Upper lobe of right lung (tissue), 1 donor: ENCODE results near the gene TRPM5. TPM values are rescaled to one million over a fixed set of nuclear protein-coding genes. Genes with fewer than 3 reads are reported as not detected.

Experiments
- ATAC-seq: fragments of 200-7000 bp; cut with Tn5 transposase; one replicate; pipeline ENCODE4 v1.9.1; 2020; ENCODE audit warnings: mild to moderate bottlenecking, moderate library complexity
- DNase-seq: peaks from one replicate; pipeline ENCODE4 v3.0.0-alpha.2; 2020
- H3K27ac ChIP-seq: fragments of 200-600 bp; one replicate; pipeline ENCODE4 v1.8.0; 2022
- H3K27me3 ChIP-seq: fragments of 200-600 bp; one replicate; pipeline ENCODE4 v1.8.0; 2022; ENCODE audit warnings: mild to moderate bottlenecking
- H3K36me3 ChIP-seq: fragments of 200-600 bp; one replicate; pipeline ENCODE4 v1.8.0; 2022
- H3K4me1 ChIP-seq: fragments of 200-600 bp; one replicate; pipeline ENCODE4 v1.8.0; 2022
- H3K4me3 ChIP-seq: fragments of 200-600 bp; one replicate; pipeline ENCODE4 v1.8.0; 2022; ENCODE audit warnings: mild to moderate bottlenecking
- H3K9me3 ChIP-seq: fragments of 200-600 bp; one replicate; pipeline ENCODE4 v1.8.0; 2022
- CTCF ChIP-seq: fragments of 200-600 bp; IDR thresholded peaks from one replicate; pipeline ENCODE4 v1.8.0; 2022; ENCODE audit warnings: antibody characterized with exemption
- intact Hi-C: fragments of 100-400 bp; cut with DNase I; formaldehyde crosslinking; loops from one replicate; pipeline ENCODE4 v1.11.0; 2022
- total RNA-seq: library from RNA; stranded (reverse); fragmentation: NEBNext Ultra II Directional; extraction: Animal tissue kit (Norgen Biotek cat#: 25700); gene quantifications from one replicate; pipeline ENCODE4 v1.2.1, GENCODE V29; 2021
- donor health status: DM: no; HTN: yes; CAD: no; lungs with severe emphysema.

TRPM5 gene
- total RNA-seq, 1 donor from 2014 or later = not detected

- intact Hi-C loops = no loop called here
- no peak for DNase-seq
Measured at GRCh38 chr11:2477936-2478335, 33.6 kb upstream of the TRPM5 start.

GRCh38 chr11:2477254-2477653 is 32.9 kb upstream of the TRPM5 start:
- H3K36me3 ChIP-seq = no peaks in the 10 kb centered on the region
- H3K27ac ChIP-seq = no peak overlapping the region
- intact Hi-C loops = no loop called here
- no peak overlapping the region for H3K4me3 ChIP-seq
- H3K27me3 ChIP-seq = no peaks in the 10 kb centered on the region
- peaks cover 7% of the 10 kb centered on the region for H3K4me1 ChIP-seq
- ATAC-seq = no peak
- DNase-seq = no peak
- TF ChIP-seq CTCF = no peak
- no peaks in the 10 kb centered on the region for H3K9me3 ChIP-seq

More at GRCh38 chr11:2477936-2478335, 33.6 kb upstream of the TRPM5 start:
- Histone ChIP-seq H3K4me1 (peaks cover 7% of the 10 kb centered on the region), H3K4me3 (no peak overlapping the region), H3K27ac (no peak overlapping the region), H3K27me3 (no peaks in the 10 kb centered on the region), H3K9me3 (no peaks in the 10 kb centered on the region), H3K36me3 (no peaks in the 10 kb centered on the region)
- TF ChIP-seq CTCF = no peak
- no peak for ATAC-seq

- peaks cover 5% of the 10 kb centered on the region for H3K4me1 ChIP-seq
- TF ChIP-seq CTCF = no peak
- no peaks in the 10 kb centered on the region for H3K36me3 ChIP-seq
- H3K27ac ChIP-seq = no peak overlapping the region
- no peak for DNase-seq
- intact Hi-C loops = no loop called here
- no peaks in the 10 kb centered on the region for H3K27me3 ChIP-seq
- ATAC-seq = no peak
- no peaks in the 10 kb centered on the region for H3K9me3 ChIP-seq
- no peak overlapping the region for H3K4me3 ChIP-seq
Measured at GRCh38 chr11:2475136-2475918, 31.0 kb upstream of the TRPM5 start.

GRCh38 chr11:2474059-2474901 is 30.0 kb upstream of the TRPM5 start:
- Histone ChIP-seq H3K9me3 (no peaks in the 10 kb centered on the region), H3K27me3 (no peaks in the 10 kb centered on the region)

More at GRCh38 chr11:2474059-2474901, 30.0 kb upstream of the TRPM5 start:
- intact Hi-C loops = no loop called here
- peak; percentile 71 for ATAC-seq
- H3K4me1 ChIP-seq = peaks cover 5% of the 10 kb centered on the region
- H3K4me3 ChIP-seq = no peak overlapping the region
- DNase-seq = peak; percentile 64
- H3K36me3 ChIP-seq = no peaks in the 10 kb centered on the region
- no peak for TF ChIP-seq CTCF
- H3K27ac ChIP-seq = no peak overlapping the region
